A549 (cell line): ENCODE results near the gene ALG8. TPM values are rescaled to one million over a fixed set of nuclear protein-coding genes. Genes with fewer than 3 reads are reported as not detected.

Experiments
- ATAC-seq, 2 experiments: fragments of 200-7000 bp in 1 of 2; fragments of >200 bp in 1 of 2; cut with Nextera tagmentation in 1 of 2; cut with Tn5 transposase in 1 of 2; 3 replicates each; pipeline versions ENCODE4 v1.8.0 to v1.9.1; 2018 to 2020; ENCODE audit warnings: mild to moderate bottlenecking in 1 of 2, moderate library complexity in 1 of 2
- CTCF ChIA-PET: fragments of 300-600 bp; sonication (Branson Sonifier 250); formaldehyde crosslinking; extraction: SDS; loops from one replicate; lab custom pipeline; 2021; ENCODE audit warnings: antibody characterized with exemption, inconsistent platforms; lab: Yijun Ruan, JAX
- POLR2A ChIA-PET: fragments of 350-600 bp; formaldehyde crosslinking; extraction: SDS; loops from one replicate; lab custom pipeline; 2021; ENCODE audit warnings: antibody characterized with exemption, inconsistent platforms; lab: Yijun Ruan, JAX
- DNase-seq, 2 experiments: peaks; one replicate each; pipeline versions ENCODE4 v3.0.0 to v3.0.0-alpha.2; 2011 to 2016; ENCODE audit warnings: low read depth in 1 of 2, low spot score in 1 of 2
- FAIRE-seq: peaks from 2 replicates; lab custom pipeline; 2011; peaks lifted over from hg19 to GRCh38; lab: Jason Lieb, UNC
- H3K27ac ChIP-seq, 2 experiments: fragments of >200 bp; sonication (Bioruptor Twin); formaldehyde crosslinking; 3 replicates each; pipeline ENCODE4 v1.5.1; 2016 to 2017
- H3K4me1 ChIP-seq: fragments of >200 bp; sonication (Bioruptor Twin); formaldehyde crosslinking; 3 replicates; pipeline ENCODE4 v1.6.1; 2016
- H3K4me2 ChIP-seq: fragments of >200 bp; sonication (Bioruptor Twin); formaldehyde crosslinking; 3 replicates; pipeline ENCODE4 v1.6.1; 2016
- H3K4me3 ChIP-seq: fragments of >200 bp; sonication (Bioruptor Twin); formaldehyde crosslinking; 3 replicates; pipeline ENCODE4 v1.5.1; 2016
- H3K9me3 ChIP-seq: fragments of >200 bp; sonication (Bioruptor Twin); formaldehyde crosslinking; 3 replicates; pipeline ENCODE4 v1.6.1; 2016
- CEBPB ChIP-seq, 2 experiments: fragments of >200 bp in 1 of 2; sonication (Bioruptor Twin) in 1 of 2; formaldehyde crosslinking in 1 of 2; IDR thresholded peaks; 2 replicates each; pipeline ENCODE4 v1.6.1; 2012 to 2016
- CHD2 ChIP-seq: fragments of 150-350 bp; IDR thresholded peaks from 2 replicates; pipeline ENCODE4 v1.6.1; 2014; ENCODE audit warnings: low read length; ENCODE audit not compliant: partially characterized antibody
- CHD4 ChIP-seq: fragments of 200-600 bp; sonication (generic); IDR thresholded peaks from 2 replicates; pipeline ENCODE4 v1.6.1; 2016; ENCODE audit warnings: antibody characterized with exemption, mild to moderate bottlenecking, borderline replicate concordance
- E2F6 ChIP-seq: IDR thresholded peaks from 2 replicates; pipeline ENCODE4 v1.6.1; 2012; ENCODE audit warnings: low read depth, borderline replicate concordance
- EHF ChIP-seq: fragments of 250-450 bp; sonication (Bioruptor Pico); IDR thresholded peaks from 2 replicates; pipeline ENCODE4 v1.5.0; 2020; ENCODE audit warnings: mild to moderate bottlenecking
- EP300 ChIP-seq, 2 experiments: fragments of >200 bp; sonication (Bioruptor Twin); formaldehyde crosslinking; IDR thresholded peaks; 2 replicates in 1 of 2; 3 replicates in 1 of 2; pipeline ENCODE4 v1.6.1; 2016 to 2017
- ESRRA ChIP-seq: fragments of 150-350 bp; IDR thresholded peaks from 2 replicates; pipeline ENCODE4 v1.6.1; 2014; ENCODE audit warnings: mild to moderate bottlenecking, low read length, borderline replicate concordance
- FOSL2 ChIP-seq, 2 experiments: fragments of 450-650 bp in 1 of 2; fragments of >200 bp in 1 of 2; sonication (Bioruptor Twin) in 1 of 2; formaldehyde crosslinking; IDR thresholded peaks; 2 replicates each; pipeline versions ENCODE4 v1.5.0 to v1.6.1; 2016 to 2020; ENCODE audit warnings: mild to moderate bottlenecking in 1 of 2, moderate library complexity in 1 of 2
- HDAC2 ChIP-seq: fragments of 200-600 bp; sonication (generic); IDR thresholded peaks from 2 replicates; pipeline ENCODE4 v1.6.1; 2016
- JUN ChIP-seq, 2 experiments: fragments of >200 bp; sonication (Bioruptor Twin); formaldehyde crosslinking; IDR thresholded peaks; 2 replicates in 1 of 2; 3 replicates in 1 of 2; pipeline ENCODE4 v1.6.1; 2016 to 2017
- MAFK ChIP-seq: fragments of 450-650 bp; IDR thresholded peaks from 2 replicates; pipeline ENCODE4 v1.6.1; 2014; ENCODE audit not compliant: partially characterized antibody
- NFE2L2 ChIP-seq: fragments of 150-350 bp; conservative IDR thresholded peaks from 2 replicates; pipeline ENCODE4 v1.6.1; 2014; ENCODE audit warnings: low read length
- NR3C1 ChIP-seq: fragments of >200 bp; sonication (Bioruptor Twin); formaldehyde crosslinking; IDR thresholded peaks from 3 replicates; pipeline ENCODE4 v1.6.1; 2017
- PHF8 ChIP-seq: fragments of 200-600 bp; sonication (generic); IDR thresholded peaks from 2 replicates; pipeline ENCODE4 v1.6.1; 2016; ENCODE audit warnings: low read depth, mild to moderate bottlenecking, antibody characterized with exemption, moderate library complexity, borderline replicate concordance
- POLR2A ChIP-seq: IDR thresholded peaks from 2 replicates; pipeline ENCODE4 v1.6.1; 2012; ENCODE audit warnings: mild to moderate bottlenecking, low read length
- POLR2AphosphoS2 ChIP-seq: conservative IDR thresholded peaks from 2 replicates; pipeline ENCODE4 v1.6.1; 2012; ENCODE audit warnings: low read length, improper control_type of control experiment, inconsistent platforms
- WGBS: methylation state at CpG from one replicate; pipeline ENCODE4 v1.1.6; 2017; ENCODE audit errors: missing lambda C conversion rate; 5-methylcytosine and 5-hydroxymethylcytosine counted together
- polyA plus RNA-seq, 4 experiments: library from polyadenylated mRNA; depleted of rRNA in 3 of 4; stranded (reverse); fragments of >200 nt; fragmentation: RNase III in 1 of 4; extraction: RNeasy Plus Mini Kit Qiagen cat#74134 plus additional on column Dnase treatment in 1 of 4; gene quantifications; 2 replicates in 3 of 4; 3 replicates in 1 of 4; pipeline ENCODE4 v1.2.3, GENCODE V29; 2011 to 2017
- TF ChIP-seq, protein P1 (sequence below): fragments of >200 bp; sonication (Bioruptor Twin); formaldehyde crosslinking; IDR thresholded peaks from 3 replicates; pipeline ENCODE4 v1.6.1; 2016
- TF ChIP-seq, protein P2 (sequence below): fragments of >200 bp; sonication (Bioruptor Twin); formaldehyde crosslinking; IDR thresholded peaks from 2 replicates; pipeline ENCODE4 v1.6.1; 2016

The ALG8 gene
- polyA plus RNA-seq, 2 of the 4 experiments (the other 2 are of a cell fraction): 59.0 to 159 TPM

- no peak for ATAC-seq
- peaks cover 24% of the 10 kb centered on the region for H3K4me1 ChIP-seq
- no peak for FAIRE-seq
- TF ChIP-seq MAFK (peak; percentile 95), POLR2AphosphoS2 (no peak), NFE2L2 (peak; percentile 86), E2F6 (no peak)
- TF ChIP-seq, all 56 proteins: peak for 2
- Histone ChIP-seq H3K4me2 (no peak overlapping the region), H3K9me3 (no peaks in the 10 kb centered on the region), H3K27ac (0 out of 6 replicates have a peak overlapping the region, but pooled peaks of 1 of the 2 experiments have one; percentile 23), H3K4me3 (no peak overlapping the region)
- DNase-seq: no peak
- ChIA-PET CTCF (no interaction called here), POLR2A (no interaction called here)
- WGBS: 84% methylated on average over 2 of the region's 2 CpGs
Measured at GRCh38 chr11:78181185-78181584, 41.8 kb upstream of the ALG8 start.

- DNase-seq (no peak), FAIRE-seq (no peak), ATAC-seq (no peak)
- H3K27ac ChIP-seq: 0 out of 6 replicates have a peak overlapping the region, but pooled peaks of 1 of the 2 experiments have one; percentile 23
- ChIA-PET CTCF (no interaction called here), POLR2A (no interaction called here)
- TF ChIP-seq EHF (CRISPR knock-in tag) (no peak), CHD2 (no peak), E2F6 (no peak), NR3C1 (no peak), ESRRA (no peak), EP300 (IDR thresholded peaks at IDR 0.05) (no peak), JUN (IDR thresholded peaks at IDR 0.05) (no peak), PHF8 (no peak)
- TF ChIP-seq, protein P1, sequence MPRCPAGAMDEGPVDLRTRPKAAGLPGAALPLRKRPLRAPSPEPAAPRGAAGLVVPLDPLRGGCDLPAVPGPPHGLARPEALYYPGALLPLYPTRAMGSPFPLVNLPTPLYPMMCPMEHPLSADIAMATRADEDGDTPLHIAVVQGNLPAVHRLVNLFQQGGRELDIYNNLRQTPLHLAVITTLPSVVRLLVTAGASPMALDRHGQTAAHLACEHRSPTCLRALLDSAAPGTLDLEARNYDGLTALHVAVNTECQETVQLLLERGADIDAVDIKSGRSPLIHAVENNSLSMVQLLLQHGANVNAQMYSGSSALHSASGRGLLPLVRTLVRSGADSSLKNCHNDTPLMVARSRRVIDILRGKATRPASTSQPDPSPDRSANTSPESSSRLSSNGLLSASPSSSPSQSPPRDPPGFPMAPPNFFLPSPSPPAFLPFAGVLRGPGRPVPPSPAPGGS: no peak
- 91% methylated on average over 4 of the region's 4 CpGs for WGBS
- peaks cover 21% of the 10 kb centered on the region for H3K4me1 ChIP-seq
- H3K4me3 ChIP-seq: no peak overlapping the region
- no peak overlapping the region for H3K4me2 ChIP-seq
- H3K9me3 ChIP-seq: no peaks in the 10 kb centered on the region
Measured at GRCh38 chr11:78180751-78181150, 41.3 kb upstream of the ALG8 start.

DNA sequence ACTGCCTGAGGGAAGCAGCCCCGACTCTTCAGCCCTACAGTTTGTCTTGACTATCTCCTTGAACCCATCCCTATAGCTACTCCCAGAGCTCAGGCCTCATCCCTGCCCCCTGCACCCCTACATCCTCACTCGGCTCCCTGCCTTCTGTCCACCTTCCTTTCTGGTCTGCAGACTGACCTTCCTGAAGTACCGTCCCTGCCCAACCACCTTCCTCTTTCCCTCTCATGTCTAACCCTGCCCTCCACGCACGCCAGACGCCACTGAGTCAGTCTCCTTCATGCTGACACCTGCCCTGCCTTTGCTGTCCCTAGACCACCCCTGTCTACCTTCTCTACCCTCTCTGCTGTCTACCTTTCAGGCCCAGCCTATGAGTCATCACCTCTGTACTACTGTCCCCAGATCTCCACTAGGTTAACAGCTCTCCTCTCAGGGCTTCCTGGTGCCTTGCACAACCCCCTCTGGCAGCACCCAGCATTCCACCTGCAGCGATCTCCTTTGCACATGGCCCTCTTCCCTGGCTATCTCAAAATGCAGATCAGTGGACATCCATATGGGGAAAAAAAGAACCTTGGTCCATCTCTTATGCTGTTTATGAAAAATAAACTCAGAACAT is 40.1 kb upstream of the ALG8 start:
- Histone ChIP-seq H3K27ac (0 out of 6 replicates have a peak overlapping the region, but pooled peaks of 1 of the 2 experiments have one; percentile 19), H3K4me1 (peaks cover 14% of the 10 kb centered on the region), H3K9me3 (no peaks in the 10 kb centered on the region), H3K4me2 (no peak overlapping the region), H3K4me3 (no peak overlapping the region)
- POLR2A ChIA-PET: no interaction called here
- CTCF ChIA-PET: no interaction called here
- DNase-seq: peak; percentile 21 to 31
- no peak for FAIRE-seq
- TF ChIP-seq, protein P2, sequence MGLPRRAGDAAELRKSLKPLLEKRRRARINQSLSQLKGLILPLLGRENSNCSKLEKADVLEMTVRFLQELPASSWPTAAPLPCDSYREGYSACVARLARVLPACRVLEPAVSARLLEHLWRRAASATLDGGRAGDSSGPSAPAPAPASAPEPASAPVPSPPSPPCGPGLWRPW: no peak
- TF ChIP-seq FOSL2 (IDR thresholded peaks at IDR 0.05) (no peak), FOSL2 (CRISPR knock-in tag; IDR thresholded peaks at IDR 0.05) (peak; percentile 73), POLR2A (no peak)
- peak; percentile 78 to 81; a peak in 5 of 6 replicates for ATAC-seq
- 92% methylated on average over 7 of the region's 7 CpGs for WGBS

- 99% methylated on average over 7 of the region's 7 CpGs for WGBS
- Histone ChIP-seq H3K4me3 (no peak overlapping the region), H3K9me3 (no peaks in the 10 kb centered on the region), H3K4me2 (no peak overlapping the region), H3K4me1 (peaks cover 14% of the 10 kb centered on the region), H3K27ac (no peak overlapping the region)
- DNase-seq (no peak), FAIRE-seq (no peak), ATAC-seq (peak in 1 of 2 experiments; percentile 21; a peak in 1 of 6 replicates)
- TF ChIP-seq HDAC2 (no peak), CEBPB (IDR thresholded peaks at IDR 0.05) (no peak), CHD4 (no peak)
- POLR2A ChIA-PET: no interaction called here
- CTCF ChIA-PET: interaction anchor here (0.7 kb wide), 1 partner anchor 11 kb away, joined by 4 read pairs; the partner anchor contains the start of gene KCTD21
Measured at GRCh38 chr11:78177216-78177615, 37.8 kb upstream of the ALG8 start.
